ENCODE results near the gene LMAN2L. TPM values are rescaled to one million over a fixed set of nuclear protein-coding genes. Genes with fewer than 3 reads are reported as not detected.

LMAN2L gene
- total RNA-seq, 1 donor from 2014 or later = 36.0 TPM

GRCh38 chr2:96775160-96775559 is 35.3 kb upstream of the LMAN2L start:
- no peak for DNase-seq (ENCODE audit: low spot score, unreplicated experiment)
- peaks cover 2% of the 10 kb centered on the region for H3K36me3 Mint-ChIP-seq (ENCODE audit: insufficient read depth)
- no peaks in the 10 kb centered on the region for H3K27me3 Mint-ChIP-seq
- no peaks in the 10 kb centered on the region for H3K9me3 Mint-ChIP-seq (ENCODE audit: low read depth)
- no peak for TF ChIP-seq CTCF (IDR thresholded peaks at IDR 0.05; ENCODE audit: unreplicated experiment)
- no peak overlapping the region for H3K27ac Mint-ChIP-seq
- no peak overlapping the region for H3K4me3 Mint-ChIP-seq (ENCODE audit: low read depth)
- peaks cover 3% of the 10 kb centered on the region for H3K4me1 Mint-ChIP-seq (ENCODE audit: low read depth)

DNA sequence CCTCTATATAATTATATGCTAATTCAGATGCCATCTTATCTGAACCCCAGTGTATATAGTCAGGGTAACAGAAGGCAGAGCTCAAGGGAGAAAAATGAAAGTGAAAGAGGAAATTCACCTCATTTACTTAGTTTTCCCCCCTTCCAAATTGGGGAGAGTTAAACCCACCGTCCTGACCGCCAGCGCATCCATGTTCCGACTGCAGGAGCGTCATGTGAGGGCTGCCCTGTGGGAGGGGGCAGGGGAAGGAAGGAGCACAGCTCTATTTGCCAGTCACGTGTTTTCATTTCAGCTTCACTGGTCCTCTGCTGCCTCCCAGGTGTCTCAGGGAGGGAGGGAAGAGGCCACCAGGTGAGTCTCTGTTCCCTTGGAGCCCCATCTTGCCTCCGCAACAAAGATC is 34.1 kb upstream of the LMAN2L start:
- TF ChIP-seq CTCF (IDR thresholded peaks at IDR 0.05; ENCODE audit: unreplicated experiment) = no peak
- Mint-ChIP-seq H3K36me3 (ENCODE audit: insufficient read depth) (no peaks in the 10 kb centered on the region), H3K27me3 (no peaks in the 10 kb centered on the region), H3K27ac (no peak overlapping the region), H3K4me1 (ENCODE audit: low read depth) (peaks cover 3% of the 10 kb centered on the region), H3K9me3 (ENCODE audit: low read depth) (no peaks in the 10 kb centered on the region), H3K4me3 (ENCODE audit: low read depth) (no peak overlapping the region)
- no peak for DNase-seq (ENCODE audit: low spot score, unreplicated experiment)

DNA sequence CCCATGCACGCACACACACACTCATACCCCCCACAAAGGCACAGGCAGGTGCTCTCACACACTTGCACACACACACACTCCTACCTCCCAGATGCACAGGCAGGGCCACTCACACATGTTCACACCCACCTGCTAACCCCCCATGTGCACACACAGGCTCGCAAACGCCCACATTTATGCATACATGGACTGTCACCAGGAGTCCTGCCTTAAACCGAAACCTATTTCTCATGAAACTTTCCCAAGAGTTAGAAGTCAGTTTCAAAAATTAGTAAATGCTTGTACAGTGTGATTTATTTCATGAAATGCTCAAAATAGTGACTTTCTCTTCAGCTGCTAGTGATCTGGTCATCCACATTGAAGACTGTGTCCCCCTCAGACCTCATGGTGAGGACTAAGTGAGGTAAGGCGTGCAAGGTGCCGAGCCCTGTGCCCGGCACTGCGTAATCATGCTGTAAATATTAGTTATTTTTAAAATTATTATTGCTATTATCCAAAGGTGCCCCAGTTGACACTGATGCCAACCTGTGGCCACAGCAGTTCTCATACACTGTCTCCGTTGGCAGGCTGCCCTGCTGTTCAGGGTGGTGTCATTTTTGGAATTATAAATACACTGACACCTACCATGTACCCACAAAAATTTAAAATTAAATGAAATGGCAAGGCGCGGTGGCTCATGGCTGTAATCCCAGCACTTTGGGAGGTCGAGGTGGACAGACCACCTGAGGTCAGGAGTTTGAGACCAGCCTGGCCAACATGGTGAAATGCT is 33.2 kb upstream of the LMAN2L start:
- no peaks in the 10 kb centered on the region for H3K27me3 Mint-ChIP-seq
- no peaks in the 10 kb centered on the region for H3K9me3 Mint-ChIP-seq (ENCODE audit: low read depth)
- H3K4me1 Mint-ChIP-seq (ENCODE audit: low read depth) = peaks cover 3% of the 10 kb centered on the region
- no peak for DNase-seq (ENCODE audit: low spot score, unreplicated experiment)
- H3K4me3 Mint-ChIP-seq (ENCODE audit: low read depth) = no peak overlapping the region
- no peaks in the 10 kb centered on the region for H3K36me3 Mint-ChIP-seq (ENCODE audit: insufficient read depth)
- TF ChIP-seq CTCF (IDR thresholded peaks at IDR 0.05; ENCODE audit: unreplicated experiment) = no peak
- no peak overlapping the region for H3K27ac Mint-ChIP-seq

DNA sequence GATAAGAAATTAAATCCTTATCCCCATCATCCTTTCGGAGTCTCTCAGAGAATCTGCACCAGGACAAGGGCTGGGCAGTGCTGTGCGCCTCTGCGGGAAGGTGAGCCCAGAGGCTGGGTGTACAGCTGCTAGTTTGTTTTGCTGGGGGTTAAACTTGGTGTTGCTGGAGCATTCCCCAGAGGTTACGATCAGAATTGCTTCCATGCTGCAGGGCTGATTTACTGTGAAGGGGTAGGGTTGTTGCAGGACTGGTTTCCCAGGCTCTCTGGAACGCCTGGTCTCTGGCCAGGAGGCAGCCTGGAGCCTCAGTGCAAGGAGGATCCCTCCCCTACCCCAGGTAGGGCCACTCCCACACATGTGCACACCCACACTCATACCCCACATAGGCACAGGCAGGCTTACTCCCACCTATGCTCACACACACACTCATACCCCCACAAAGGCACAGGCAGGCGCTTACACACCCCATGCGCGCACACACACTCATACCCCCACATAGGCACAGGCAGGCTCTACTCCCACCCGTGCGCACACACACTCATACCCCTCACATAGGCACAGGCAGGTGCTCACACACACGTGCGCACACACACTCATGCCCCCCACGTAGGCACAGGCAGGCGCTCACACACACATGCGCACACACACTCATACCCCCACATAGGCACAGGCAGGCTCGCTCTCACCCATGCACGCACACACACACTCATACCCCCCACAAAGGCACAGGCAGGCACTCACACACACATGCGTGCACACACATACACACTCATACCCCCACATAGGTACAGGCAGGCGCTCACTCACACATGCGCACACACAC is 32.1 kb upstream of the LMAN2L start:
- TF ChIP-seq CTCF (IDR thresholded peaks at IDR 0.05; ENCODE audit: unreplicated experiment) = no peak
- Mint-ChIP-seq H3K36me3 (ENCODE audit: insufficient read depth) (no peaks in the 10 kb centered on the region), H3K27ac (no peak overlapping the region), H3K9me3 (ENCODE audit: low read depth) (no peaks in the 10 kb centered on the region), H3K27me3 (no peaks in the 10 kb centered on the region), H3K4me1 (ENCODE audit: low read depth) (peaks cover 3% of the 10 kb centered on the region), H3K4me3 (ENCODE audit: low read depth) (no peak overlapping the region)
- DNase-seq (ENCODE audit: low spot score, unreplicated experiment) = no peak

DNA sequence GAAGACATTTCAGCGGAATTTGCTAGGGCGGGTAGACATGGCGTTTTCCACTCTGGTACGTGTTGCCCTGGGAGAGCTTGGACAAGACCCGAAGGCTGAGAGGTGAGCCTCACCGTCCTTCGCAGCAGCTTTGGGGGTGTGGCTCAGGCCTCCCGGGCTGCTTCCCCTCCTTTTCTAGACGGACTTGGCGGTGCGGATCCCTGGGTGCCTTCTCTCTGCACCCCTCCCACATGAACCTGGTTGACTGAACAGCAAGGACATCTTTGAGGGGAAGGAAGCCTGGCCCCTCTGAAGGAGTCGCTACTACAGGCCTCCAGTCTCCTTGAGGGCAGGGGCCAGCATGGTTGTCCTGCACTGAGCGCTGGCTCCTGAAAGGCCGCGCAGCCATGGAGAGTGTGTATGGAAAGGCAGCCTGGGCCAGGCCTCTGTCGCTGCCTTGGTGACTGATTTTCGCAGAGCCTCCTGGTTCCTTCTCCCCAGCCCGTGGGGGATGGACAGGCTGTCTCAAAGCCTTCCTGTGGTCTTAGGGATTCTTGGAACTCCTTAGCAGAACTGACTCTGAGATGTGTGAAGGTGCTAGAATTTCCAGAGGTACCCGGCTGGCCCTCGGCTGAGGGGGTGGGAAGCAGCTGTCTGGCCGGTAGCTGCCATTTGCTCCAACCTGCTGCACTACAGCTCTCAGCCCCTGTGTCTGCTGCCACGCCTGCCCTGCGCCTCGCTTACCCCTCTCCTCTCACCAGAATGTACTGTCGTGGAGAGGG is 30.8 kb upstream of the LMAN2L start:
- Mint-ChIP-seq H3K9me3 (ENCODE audit: low read depth) (no peaks in the 10 kb centered on the region), H3K27me3 (no peaks in the 10 kb centered on the region), H3K27ac (no peak overlapping the region), H3K4me1 (ENCODE audit: low read depth) (peaks cover 3% of the 10 kb centered on the region), H3K36me3 (ENCODE audit: insufficient read depth) (no peaks in the 10 kb centered on the region), H3K4me3 (ENCODE audit: low read depth) (no peak overlapping the region)
- TF ChIP-seq CTCF (IDR thresholded peaks at IDR 0.05; ENCODE audit: unreplicated experiment) = no peak
- DNase-seq (ENCODE audit: low spot score, unreplicated experiment) = no peak
